Effector memory CD4-positive, alpha-beta T cell (primary cell): ENCODE data around the gene GPBP1.
"Not testable (repeated sequence)": the region's sequence is repeated elsewhere in the genome, so short reads cannot be mapped to it uniquely, and the experiment has no call there.

Experiments
- DNase-seq, 3 donors: peaks; one replicate each; pipeline ENCODE4 v3.0.0-alpha.2; 2020
- H3K27ac ChIP-seq: 2 replicates; pipeline ENCODE4 v1.7.0; 2013; ENCODE audit warnings: mild to moderate bottlenecking, low read length, moderate library complexity; ENCODE audit not compliant: insufficient read depth, poor library complexity, severe bottlenecking
- H3K27me3 ChIP-seq: replicated peaks from 2 replicates; pipeline ENCODE4 v1.7.0; 2013; ENCODE audit warnings: mild to moderate bottlenecking, low read length; ENCODE audit not compliant: insufficient read depth, control insufficient read depth, poor library complexity, severe bottlenecking
- H3K36me3 ChIP-seq: 2 replicates; pipeline ENCODE4 v1.7.0; 2013; ENCODE audit warnings: mild to moderate bottlenecking, low read length, moderate library complexity; ENCODE audit not compliant: control insufficient read depth, insufficient read depth
- H3K4me1 ChIP-seq: 2 replicates; pipeline ENCODE4 v1.7.0; 2013; ENCODE audit warnings: low read length, mild to moderate bottlenecking; ENCODE audit not compliant: control insufficient read depth, insufficient read depth, poor library complexity, severe bottlenecking
- H3K4me3 ChIP-seq: 2 replicates; pipeline ENCODE4 v1.7.0; 2013; ENCODE audit warnings: low read length, low read depth, mild to moderate bottlenecking; ENCODE audit not compliant: insufficient read depth, poor library complexity, severe bottlenecking
- H3K9me3 ChIP-seq: 2 replicates; pipeline ENCODE4 v1.7.0; 2013; ENCODE audit warnings: mild to moderate bottlenecking, low read length, moderate library complexity; ENCODE audit not compliant: control insufficient read depth

Gene GPBP1

GRCh38 chr5:57190593-57190992, 16.7 kb downstream of the GPBP1 start:
- peaks cover 5% of the 10 kb centered on the region for H3K36me3 ChIP-seq
- H3K27me3 ChIP-seq, result no peaks in the 10 kb centered on the region
- H3K9me3 ChIP-seq, result no peaks in the 10 kb centered on the region
- no peak for DNase-seq
- no peak overlapping the region for H3K27ac ChIP-seq
- peaks cover 35% of the 10 kb centered on the region for H3K4me1 ChIP-seq
- no peak overlapping the region for H3K4me3 ChIP-seq

- H3K4me1 ChIP-seq, result peaks cover 30% of the 10 kb centered on the region
- H3K36me3 ChIP-seq, result peaks cover 5% of the 10 kb centered on the region
- H3K4me3 ChIP-seq, result no peak overlapping the region
- no peak overlapping the region for H3K27ac ChIP-seq
- no peak for DNase-seq
- H3K9me3 ChIP-seq, result no peaks in the 10 kb centered on the region
- no peaks in the 10 kb centered on the region for H3K27me3 ChIP-seq
These were observed 17.3 kb downstream of the GPBP1 start for GRCh38 chr5:57191163-57191562.

GRCh38 chr5:57191986-57192385, 18.1 kb downstream of the GPBP1 start:
- Histone ChIP-seq H3K27me3 (no peaks in the 10 kb centered on the region), H3K36me3 (peaks cover 5% of the 10 kb centered on the region), H3K4me3 (no peak overlapping the region), H3K9me3 (no peaks in the 10 kb centered on the region), H3K27ac (no peak overlapping the region), H3K4me1 (peaks cover 26% of the 10 kb centered on the region)
- DNase-seq, result no peak

GRCh38 chr5:57192832-57193231, 19.0 kb downstream of the GPBP1 start:
- DNase-seq, H3K27ac ChIP-seq, H3K9me3 ChIP-seq, H3K27me3 ChIP-seq, H3K4me3 ChIP-seq, H3K36me3 ChIP-seq: not testable (repeated sequence)
- peaks cover 28% of the 10 kb centered on the region for H3K4me1 ChIP-seq

- H3K4me1 ChIP-seq, result peaks cover 20% of the 10 kb centered on the region
- H3K27ac ChIP-seq, result no peak overlapping the region
- no peak overlapping the region for H3K4me3 ChIP-seq
- peaks cover 5% of the 10 kb centered on the region for H3K36me3 ChIP-seq
- no peaks in the 10 kb centered on the region for H3K9me3 ChIP-seq
- DNase-seq, result no peak
- H3K27me3 ChIP-seq, result no peaks in the 10 kb centered on the region
These were observed 20.0 kb downstream of the GPBP1 start for GRCh38 chr5:57193757-57194413.

- Histone ChIP-seq H3K9me3 (no peaks in the 10 kb centered on the region), H3K4me3 (no peak overlapping the region), H3K4me1 (peaks cover 23% of the 10 kb centered on the region), H3K27ac (no peak overlapping the region), H3K27me3 (no peaks in the 10 kb centered on the region), H3K36me3 (peaks cover 5% of the 10 kb centered on the region)
- DNase-seq, result no peak
These were observed 20.8 kb downstream of the GPBP1 start for GRCh38 chr5:57194653-57195052.

GRCh38 chr5:57195060-57195459, 21.2 kb downstream of the GPBP1 start:
- no peak for DNase-seq
- peaks cover 27% of the 10 kb centered on the region for H3K4me1 ChIP-seq
- H3K9me3 ChIP-seq, result no peaks in the 10 kb centered on the region
- H3K27me3 ChIP-seq, result no peaks in the 10 kb centered on the region
- H3K36me3 ChIP-seq, result peaks cover 5% of the 10 kb centered on the region
- no peak overlapping the region for H3K4me3 ChIP-seq
- H3K27ac ChIP-seq, result no peak overlapping the region

GRCh38 chr5:57199866-57200265, 26.0 kb downstream of the GPBP1 start:
- no peak overlapping the region for H3K4me3 ChIP-seq
- H3K27me3 ChIP-seq, result no peaks in the 10 kb centered on the region
- no peak overlapping the region for H3K27ac ChIP-seq
- no peaks in the 10 kb centered on the region for H3K36me3 ChIP-seq
- DNase-seq, result no peak
- H3K4me1 ChIP-seq, result peaks cover 13% of the 10 kb centered on the region
- no peaks in the 10 kb centered on the region for H3K9me3 ChIP-seq

GRCh38 chr5:57202811-57203210, 29.0 kb downstream of the GPBP1 start:
- DNase-seq, result no peak
- H3K4me3 ChIP-seq, result no peak overlapping the region
- H3K27ac ChIP-seq, result no peak overlapping the region
- H3K36me3 ChIP-seq, result no peaks in the 10 kb centered on the region
- no peaks in the 10 kb centered on the region for H3K27me3 ChIP-seq
- no peaks in the 10 kb centered on the region for H3K9me3 ChIP-seq
- peaks cover 10% of the 10 kb centered on the region for H3K4me1 ChIP-seq

- H3K36me3 ChIP-seq, result no peaks in the 10 kb centered on the region
- H3K4me3 ChIP-seq, result no peak overlapping the region
- DNase-seq, result no peak
- no peaks in the 10 kb centered on the region for H3K27me3 ChIP-seq
- H3K27ac ChIP-seq, result no peak overlapping the region
- peaks cover 18% of the 10 kb centered on the region for H3K4me1 ChIP-seq
- H3K9me3 ChIP-seq, result no peaks in the 10 kb centered on the region
These were observed 33.3 kb downstream of the GPBP1 start for GRCh38 chr5:57207007-57207653.
